A549 (cell line): Measurements from ENCODE around the gene CCR9. TPM values are rescaled to one million over a fixed set of nuclear protein-coding genes. Genes with fewer than 3 reads are reported as not detected.

Experiments
- ATAC-seq, 2 experiments: fragments of 200-7000 bp in 1 of 2; fragments of >200 bp in 1 of 2; cut with Nextera tagmentation in 1 of 2; cut with Tn5 transposase in 1 of 2; 3 replicates each; pipeline versions ENCODE4 v1.8.0 to v1.9.1; 2018 to 2020; ENCODE audit warnings: mild to moderate bottlenecking in 1 of 2, moderate library complexity in 1 of 2
- CTCF ChIA-PET: fragments of 300-600 bp; sonication (Branson Sonifier 250); formaldehyde crosslinking; extraction: SDS; loops from one replicate; lab custom pipeline; 2021; ENCODE audit warnings: antibody characterized with exemption, inconsistent platforms; lab: Yijun Ruan, JAX
- POLR2A ChIA-PET: fragments of 350-600 bp; formaldehyde crosslinking; extraction: SDS; loops from one replicate; lab custom pipeline; 2021; ENCODE audit warnings: antibody characterized with exemption, inconsistent platforms; lab: Yijun Ruan, JAX
- DNase-seq, 2 experiments: peaks; one replicate each; pipeline versions ENCODE4 v3.0.0 to v3.0.0-alpha.2; 2011 to 2016; ENCODE audit warnings: low read depth in 1 of 2, low spot score in 1 of 2
- FAIRE-seq: peaks from 2 replicates; lab custom pipeline; 2011; peaks lifted over from hg19 to GRCh38; lab: Jason Lieb, UNC
- H3K27ac ChIP-seq, 2 experiments: fragments of >200 bp; sonication (Bioruptor Twin); formaldehyde crosslinking; 3 replicates each; pipeline ENCODE4 v1.5.1; 2016 to 2017
- H3K4me1 ChIP-seq: fragments of >200 bp; sonication (Bioruptor Twin); formaldehyde crosslinking; 3 replicates; pipeline ENCODE4 v1.6.1; 2016
- H3K4me2 ChIP-seq: fragments of >200 bp; sonication (Bioruptor Twin); formaldehyde crosslinking; 3 replicates; pipeline ENCODE4 v1.6.1; 2016
- H3K4me3 ChIP-seq: fragments of >200 bp; sonication (Bioruptor Twin); formaldehyde crosslinking; 3 replicates; pipeline ENCODE4 v1.5.1; 2016
- H3K9me3 ChIP-seq: fragments of >200 bp; sonication (Bioruptor Twin); formaldehyde crosslinking; 3 replicates; pipeline ENCODE4 v1.6.1; 2016
- BCL3 ChIP-seq: fragments of >200 bp; sonication (Bioruptor Twin); formaldehyde crosslinking; IDR thresholded peaks from 3 replicates; pipeline ENCODE4 v1.6.1; 2016
- BHLHE40 ChIP-seq: IDR thresholded peaks from 2 replicates; pipeline ENCODE4 v1.6.1; 2012; ENCODE audit warnings: low read depth, low read length, inconsistent platforms
- CBX2 ChIP-seq: fragments of 200-600 bp; sonication (generic); IDR thresholded peaks from 2 replicates; pipeline ENCODE4 v1.6.1; 2016; ENCODE audit warnings: low read depth, mild to moderate bottlenecking, borderline replicate concordance
- CEBPB ChIP-seq, 2 experiments: fragments of >200 bp in 1 of 2; sonication (Bioruptor Twin) in 1 of 2; formaldehyde crosslinking in 1 of 2; IDR thresholded peaks; 2 replicates each; pipeline ENCODE4 v1.6.1; 2012 to 2016
- CTCF ChIP-seq: fragments of >200 bp; sonication (Bioruptor Twin); formaldehyde crosslinking; IDR thresholded peaks from 3 replicates; pipeline ENCODE4 v1.5.1; 2016
- E2F6 ChIP-seq: IDR thresholded peaks from 2 replicates; pipeline ENCODE4 v1.6.1; 2012; ENCODE audit warnings: low read depth, borderline replicate concordance
- EP300 ChIP-seq, 2 experiments: fragments of >200 bp; sonication (Bioruptor Twin); formaldehyde crosslinking; IDR thresholded peaks; 2 replicates in 1 of 2; 3 replicates in 1 of 2; pipeline ENCODE4 v1.6.1; 2016 to 2017
- FOSB ChIP-seq: fragments of 250-450 bp; sonication (Bioruptor Pico); IDR thresholded peaks from 2 replicates; pipeline ENCODE4 v1.5.0; 2020; ENCODE audit warnings: mild to moderate bottlenecking, moderate library complexity
- FOSL2 ChIP-seq, 2 experiments: fragments of 450-650 bp in 1 of 2; fragments of >200 bp in 1 of 2; sonication (Bioruptor Twin) in 1 of 2; formaldehyde crosslinking; IDR thresholded peaks; 2 replicates each; pipeline versions ENCODE4 v1.5.0 to v1.6.1; 2016 to 2020; ENCODE audit warnings: mild to moderate bottlenecking in 1 of 2, moderate library complexity in 1 of 2
- HES2 ChIP-seq: fragments of >200 bp; sonication (Bioruptor Twin); formaldehyde crosslinking; IDR thresholded peaks from 2 replicates; pipeline ENCODE4 v1.6.1; 2016
- HEYL ChIP-seq: fragments of 250-450 bp; sonication (Bioruptor Pico); IDR thresholded peaks from 2 replicates; pipeline ENCODE4 v1.8.0; 2021; ENCODE audit warnings: mild to moderate bottlenecking, moderate library complexity
- HOXB13 ChIP-seq: fragments of 250-450 bp; sonication (Bioruptor Pico); IDR thresholded peaks from 2 replicates; pipeline ENCODE4 v1.5.0; 2020; ENCODE audit warnings: low read depth, mild to moderate bottlenecking, moderate library complexity
- HOXB5 ChIP-seq: fragments of 250-450 bp; sonication (Bioruptor Pico); IDR thresholded peaks from 2 replicates; pipeline ENCODE4 v1.5.0; 2020; ENCODE audit warnings: mild to moderate bottlenecking, moderate library complexity
- JUNB ChIP-seq: fragments of >200 bp; sonication (Bioruptor Twin); formaldehyde crosslinking; IDR thresholded peaks from 2 replicates; pipeline ENCODE4 v1.6.1; 2016
- MAFK ChIP-seq: fragments of 450-650 bp; IDR thresholded peaks from 2 replicates; pipeline ENCODE4 v1.6.1; 2014; ENCODE audit not compliant: partially characterized antibody
- MAX ChIP-seq: IDR thresholded peaks from 2 replicates; pipeline ENCODE4 v1.6.1; 2012
- NPAS2 ChIP-seq: fragments of 250-450 bp; sonication (Bioruptor Pico); IDR thresholded peaks from 2 replicates; pipeline ENCODE4 v1.8.0; 2022; ENCODE audit warnings: mild to moderate bottlenecking, moderate library complexity, borderline replicate concordance
- PHF8 ChIP-seq: fragments of 200-600 bp; sonication (generic); IDR thresholded peaks from 2 replicates; pipeline ENCODE4 v1.6.1; 2016; ENCODE audit warnings: low read depth, mild to moderate bottlenecking, antibody characterized with exemption, moderate library complexity, borderline replicate concordance
- POLR2AphosphoS2 ChIP-seq: conservative IDR thresholded peaks from 2 replicates; pipeline ENCODE4 v1.6.1; 2012; ENCODE audit warnings: low read length, improper control_type of control experiment, inconsistent platforms
- REST ChIP-seq: fragments of 200-600 bp; sonication (generic); IDR thresholded peaks from 2 replicates; pipeline ENCODE4 v1.6.1; 2016; ENCODE audit warnings: antibody characterized with exemption, mild to moderate bottlenecking, moderate library complexity
- SREBF2 ChIP-seq: fragments of 450-650 bp; IDR thresholded peaks from 2 replicates; pipeline ENCODE4 v1.6.1; 2014; ENCODE audit warnings: mild to moderate bottlenecking, moderate library complexity
- TP53 ChIP-seq: fragments of 250-450 bp; sonication (Bioruptor Pico); IDR thresholded peaks from 2 replicates; pipeline ENCODE4 v1.5.0; 2021; ENCODE audit warnings: mild to moderate bottlenecking, moderate library complexity
- WGBS: methylation state at CpG from one replicate; pipeline ENCODE4 v1.1.6; 2017; ENCODE audit errors: missing lambda C conversion rate; 5-methylcytosine and 5-hydroxymethylcytosine counted together
- polyA plus RNA-seq, 4 experiments: library from polyadenylated mRNA; depleted of rRNA in 3 of 4; stranded (reverse); fragments of >200 nt; fragmentation: RNase III in 1 of 4; extraction: RNeasy Plus Mini Kit Qiagen cat#74134 plus additional on column Dnase treatment in 1 of 4; gene quantifications; 2 replicates in 3 of 4; 3 replicates in 1 of 4; pipeline ENCODE4 v1.2.3, GENCODE V29; 2011 to 2017

Gene CCR9
- polyA plus RNA-seq, 2 of the 4 experiments (the other 2 are of a cell fraction), result not detected

GRCh38 chr3:45873036-45873435 lies 13.3 kb upstream of the CCR9 start:
- Histone ChIP-seq H3K4me3 (no peak overlapping the region), H3K9me3 (no peaks in the 10 kb centered on the region), H3K4me1 (no peaks in the 10 kb centered on the region), H3K4me2 (no peak overlapping the region), H3K27ac (no peak overlapping the region)
- FAIRE-seq (no peak), DNase-seq (no peak), ATAC-seq (no peak)
- POLR2A ChIA-PET, result no interaction called here
- no peak for TF ChIP-seq CTCF
- TF ChIP-seq HOXB13 (CRISPR knock-in tag), result no peak
- no peak for TF ChIP-seq SREBF2
- no peak for TF ChIP-seq MAX
- TF ChIP-seq JUNB, result no peak
- CTCF ChIA-PET, result interaction anchor here (0.8 to 1.4 kb wide), 3 partner anchors 18 to 205 kb away, joined by 3 to 4 read pairs (median 3); no protein-coding TSS in a partner anchor

GRCh38 chr3:45873638-45874037 lies 12.7 kb upstream of the CCR9 start:
- H3K27ac ChIP-seq, result no peak overlapping the region
- no peak for ATAC-seq
- H3K4me2 ChIP-seq, result no peak overlapping the region
- FAIRE-seq, result no peak
- POLR2A ChIA-PET, result no interaction called here
- WGBS, result 27% methylated on average over 4 of the region's 4 CpGs
- CTCF ChIA-PET, result interaction anchor here (0.8 to 1.2 kb wide), 2 partner anchors 56 to 205 kb away, joined by 3 read pairs; no protein-coding TSS in a partner anchor
- H3K9me3 ChIP-seq, result no peaks in the 10 kb centered on the region
- no peak for TF ChIP-seq TP53 (CRISPR knock-in tag)
- TF ChIP-seq CEBPB (IDR thresholded peaks at IDR 0.05), result no peak
- TF ChIP-seq FOSL2 (IDR thresholded peaks at IDR 0.05), result no peak
- no peak for TF ChIP-seq FOSL2 (CRISPR knock-in tag; IDR thresholded peaks at IDR 0.05)
- no peak for TF ChIP-seq FOSB (CRISPR knock-in tag)
- TF ChIP-seq MAX, result no peak
- TF ChIP-seq HOXB5, result no peak
- TF ChIP-seq EP300 (IDR thresholded peaks at IDR 0.05), result no peak
- TF ChIP-seq REST, result no peak
- no peak for TF ChIP-seq HES2
- TF ChIP-seq POLR2AphosphoS2, result no peak
- no peak for TF ChIP-seq BHLHE40
- no peak for TF ChIP-seq PHF8
- no peak for TF ChIP-seq BCL3
- no peak for TF ChIP-seq E2F6
- TF ChIP-seq MAFK, result no peak
- TF ChIP-seq HEYL, result no peak
- TF ChIP-seq HOXB13 (CRISPR knock-in tag), result no peak
- no peak for TF ChIP-seq NPAS2
- TF ChIP-seq CBX2, result no peak
- H3K4me1 ChIP-seq, result no peaks in the 10 kb centered on the region
- DNase-seq, result no peak
- H3K4me3 ChIP-seq, result no peak overlapping the region
